A549 (cell line): ENCODE data around the gene IFITM2. TPM values are rescaled to one million over a fixed set of nuclear protein-coding genes. Genes with fewer than 3 reads are reported as not detected.
"Not testable (repeated sequence)": the region's sequence is repeated elsewhere in the genome, so short reads cannot be mapped to it uniquely, and the experiment has no call there.

ENCODE experiments used
- ATAC-seq, 2 experiments: fragments of 200-7000 bp in 1 of 2; fragments of >200 bp in 1 of 2; cut with Nextera tagmentation in 1 of 2; cut with Tn5 transposase in 1 of 2; 3 replicates each; pipeline versions ENCODE4 v1.8.0 to v1.9.1; 2018 to 2020; ENCODE audit warnings: mild to moderate bottlenecking in 1 of 2, moderate library complexity in 1 of 2
- CTCF ChIA-PET: fragments of 300-600 bp; sonication (Branson Sonifier 250); formaldehyde crosslinking; extraction: SDS; loops from one replicate; lab custom pipeline; 2021; ENCODE audit warnings: antibody characterized with exemption, inconsistent platforms; lab: Yijun Ruan, JAX
- POLR2A ChIA-PET: fragments of 350-600 bp; formaldehyde crosslinking; extraction: SDS; loops from one replicate; lab custom pipeline; 2021; ENCODE audit warnings: antibody characterized with exemption, inconsistent platforms; lab: Yijun Ruan, JAX
- DNase-seq, 2 experiments: peaks; one replicate each; pipeline versions ENCODE4 v3.0.0 to v3.0.0-alpha.2; 2011 to 2016; ENCODE audit warnings: low read depth in 1 of 2, low spot score in 1 of 2
- FAIRE-seq: peaks from 2 replicates; lab custom pipeline; 2011; peaks lifted over from hg19 to GRCh38; lab: Jason Lieb, UNC
- H3K27ac ChIP-seq, 2 experiments: fragments of >200 bp; sonication (Bioruptor Twin); formaldehyde crosslinking; 3 replicates each; pipeline ENCODE4 v1.5.1; 2016 to 2017
- H3K4me1 ChIP-seq: fragments of >200 bp; sonication (Bioruptor Twin); formaldehyde crosslinking; 3 replicates; pipeline ENCODE4 v1.6.1; 2016
- H3K4me2 ChIP-seq: fragments of >200 bp; sonication (Bioruptor Twin); formaldehyde crosslinking; 3 replicates; pipeline ENCODE4 v1.6.1; 2016
- H3K4me3 ChIP-seq: fragments of >200 bp; sonication (Bioruptor Twin); formaldehyde crosslinking; 3 replicates; pipeline ENCODE4 v1.5.1; 2016
- H3K9me3 ChIP-seq: fragments of >200 bp; sonication (Bioruptor Twin); formaldehyde crosslinking; 3 replicates; pipeline ENCODE4 v1.6.1; 2016
- CBX2 ChIP-seq: fragments of 200-600 bp; sonication (generic); IDR thresholded peaks from 2 replicates; pipeline ENCODE4 v1.6.1; 2016; ENCODE audit warnings: low read depth, mild to moderate bottlenecking, borderline replicate concordance
- CEBPB ChIP-seq, 2 experiments: fragments of >200 bp in 1 of 2; sonication (Bioruptor Twin) in 1 of 2; formaldehyde crosslinking in 1 of 2; IDR thresholded peaks; 2 replicates each; pipeline ENCODE4 v1.6.1; 2012 to 2016
- EHMT2 ChIP-seq: fragments of 200-600 bp; sonication (generic); IDR thresholded peaks from 2 replicates; pipeline ENCODE4 v1.6.1; 2016; ENCODE audit warnings: antibody characterized with exemption, low read depth, mild to moderate bottlenecking, moderate library complexity
- HEYL ChIP-seq: fragments of 250-450 bp; sonication (Bioruptor Pico); IDR thresholded peaks from 2 replicates; pipeline ENCODE4 v1.8.0; 2021; ENCODE audit warnings: mild to moderate bottlenecking, moderate library complexity
- JUNB ChIP-seq: fragments of >200 bp; sonication (Bioruptor Twin); formaldehyde crosslinking; IDR thresholded peaks from 2 replicates; pipeline ENCODE4 v1.6.1; 2016
- PHF8 ChIP-seq: fragments of 200-600 bp; sonication (generic); IDR thresholded peaks from 2 replicates; pipeline ENCODE4 v1.6.1; 2016; ENCODE audit warnings: low read depth, mild to moderate bottlenecking, antibody characterized with exemption, moderate library complexity, borderline replicate concordance
- RCOR1 ChIP-seq: fragments of 150-350 bp; IDR thresholded peaks from 2 replicates; pipeline ENCODE4 v1.6.1; 2014; ENCODE audit warnings: antibody characterized with exemption, low read length, low read depth
- ZC3H11A ChIP-seq: fragments of 450-650 bp; IDR thresholded peaks from 2 replicates; pipeline ENCODE4 v1.6.1; 2014; ENCODE audit warnings: antibody characterized with exemption, mild to moderate bottlenecking
- ZNF302 ChIP-seq: fragments of 250-450 bp; sonication (Bioruptor Pico); IDR thresholded peaks from 2 replicates; pipeline ENCODE4 v1.9.0; 2021; ENCODE audit warnings: inconsistent platforms, mild to moderate bottlenecking, moderate library complexity
- ZSCAN20 ChIP-seq: fragments of 250-450 bp; sonication (Bioruptor Pico); IDR thresholded peaks from 2 replicates; pipeline ENCODE4 v1.8.0; 2022; ENCODE audit warnings: mild to moderate bottlenecking, moderate library complexity
- WGBS: methylation state at CpG from one replicate; pipeline ENCODE4 v1.1.6; 2017; ENCODE audit errors: missing lambda C conversion rate; 5-methylcytosine and 5-hydroxymethylcytosine counted together
- polyA plus RNA-seq, 4 experiments: library from polyadenylated mRNA; depleted of rRNA in 3 of 4; stranded (reverse); fragments of >200 nt; fragmentation: RNase III in 1 of 4; extraction: RNeasy Plus Mini Kit Qiagen cat#74134 plus additional on column Dnase treatment in 1 of 4; gene quantifications; 2 replicates in 3 of 4; 3 replicates in 1 of 4; pipeline ENCODE4 v1.2.3, GENCODE V29; 2011 to 2017
- TF ChIP-seq, protein P1 (sequence below): fragments of 200-600 bp; sonication (generic); IDR thresholded peaks from 2 replicates; pipeline ENCODE4 v1.6.1; 2016; ENCODE audit warnings: antibody characterized with exemption, mild to moderate bottlenecking, moderate library complexity
- TF ChIP-seq, protein P2 (sequence below): IDR thresholded peaks from 2 replicates; pipeline ENCODE4 v1.6.1; 2012; ENCODE audit warnings: low read depth, borderline replicate concordance

The IFITM2 gene
- polyA plus RNA-seq, 2 of the 4 experiments (the other 2 are of a cell fraction), result 36.4 to 43.6 TPM

DNA sequence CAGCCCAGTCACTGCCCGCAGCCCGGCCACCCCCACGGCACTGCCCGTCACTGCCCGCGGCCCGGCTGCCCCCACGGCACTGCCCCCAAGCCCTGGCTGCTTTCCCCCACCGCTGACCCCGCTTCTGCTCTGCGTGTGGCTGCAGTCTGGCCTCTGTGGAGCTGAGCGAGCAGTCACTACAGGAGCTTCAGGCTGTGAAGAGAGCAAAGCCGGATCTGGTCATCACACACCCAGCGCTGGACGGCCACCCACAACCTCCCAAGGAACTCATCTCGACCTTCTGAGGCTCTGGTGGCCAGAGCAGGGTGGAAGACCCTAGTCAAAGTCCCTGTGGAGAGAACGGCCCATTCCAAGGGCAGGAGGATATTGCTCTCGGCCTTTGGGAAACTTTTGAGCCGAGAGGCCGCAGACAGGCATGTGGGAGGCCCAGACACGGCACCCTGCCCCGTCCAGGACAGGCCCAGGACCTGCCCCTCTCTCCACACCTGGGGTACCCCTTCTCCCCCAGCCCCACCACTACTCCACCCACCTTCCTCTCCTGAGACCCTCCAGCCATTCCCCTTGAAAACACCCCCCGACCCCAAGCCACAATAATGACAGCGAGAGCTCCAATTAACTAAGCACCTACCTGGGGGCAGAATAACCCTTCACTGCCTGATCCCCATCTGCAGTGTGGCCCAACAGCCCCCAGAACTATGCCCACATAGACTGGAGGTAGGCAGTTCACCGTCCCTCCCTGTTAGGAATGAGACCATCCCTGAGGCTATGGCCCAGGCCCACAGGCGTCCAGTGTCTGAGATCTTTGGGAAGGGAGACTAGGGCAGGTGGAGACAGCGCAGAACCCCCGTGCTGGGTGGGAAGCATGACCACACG, 22.4 kb upstream of the IFITM2 start:
- FAIRE-seq, result no peak
- Histone ChIP-seq H3K27ac (no peak overlapping the region), H3K4me2 (no peak overlapping the region), H3K4me3 (no peak overlapping the region), H3K4me1 (peaks cover 13% of the 10 kb centered on the region; the same call in 1 of the 3 replicates), H3K9me3 (no peaks in the 10 kb centered on the region)
- TF ChIP-seq CEBPB (IDR thresholded peaks at IDR 0.05) (no peak), ZNF302 (CRISPR knock-in tag) (no peak), ZC3H11A (no peak), CBX2 (no peak)
- ATAC-seq, result no peak
- ChIA-PET POLR2A (no interaction called here), CTCF (no interaction called here)
- 71% methylated on average over 16 of the region's 29 CpGs for WGBS
- DNase-seq, result no peak

DNA sequence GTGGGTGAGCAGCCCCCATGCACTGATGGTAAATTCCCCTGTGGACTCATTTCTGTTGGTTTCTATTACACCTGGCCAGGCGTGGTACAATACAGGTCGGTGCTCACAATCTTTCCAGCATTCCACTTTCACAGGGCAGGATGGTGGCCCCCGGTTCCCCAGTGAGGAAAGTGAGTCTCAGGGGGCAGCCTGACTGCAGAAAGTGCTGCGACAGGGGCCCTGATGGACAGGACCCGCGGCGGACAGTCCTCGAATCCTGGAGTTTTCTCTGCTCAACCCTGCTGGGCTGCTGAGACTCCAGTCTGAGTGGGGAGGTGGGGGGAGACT, 21.8 kb upstream of the IFITM2 start:
- Histone ChIP-seq H3K4me3 (no peak overlapping the region), H3K4me1 (peaks cover 10% of the 10 kb centered on the region; the same call in 1 of the 3 replicates), H3K9me3 (no peaks in the 10 kb centered on the region), H3K27ac (no peak overlapping the region), H3K4me2 (no peak overlapping the region)
- ChIA-PET CTCF (no interaction called here), POLR2A (no interaction called here)
- no peak for ATAC-seq
- WGBS, result 81% methylated on average over 6 of the region's 8 CpGs
- no peak for DNase-seq
- no peak for FAIRE-seq
- no peak for TF ChIP-seq ZSCAN20 (CRISPR knock-in tag)
- TF ChIP-seq ZC3H11A, result no peak
- no peak for TF ChIP-seq PHF8
- no peak for TF ChIP-seq EHMT2
- no peak for TF ChIP-seq RCOR1
- no peak for TF ChIP-seq JUNB
- TF ChIP-seq, protein P1, sequence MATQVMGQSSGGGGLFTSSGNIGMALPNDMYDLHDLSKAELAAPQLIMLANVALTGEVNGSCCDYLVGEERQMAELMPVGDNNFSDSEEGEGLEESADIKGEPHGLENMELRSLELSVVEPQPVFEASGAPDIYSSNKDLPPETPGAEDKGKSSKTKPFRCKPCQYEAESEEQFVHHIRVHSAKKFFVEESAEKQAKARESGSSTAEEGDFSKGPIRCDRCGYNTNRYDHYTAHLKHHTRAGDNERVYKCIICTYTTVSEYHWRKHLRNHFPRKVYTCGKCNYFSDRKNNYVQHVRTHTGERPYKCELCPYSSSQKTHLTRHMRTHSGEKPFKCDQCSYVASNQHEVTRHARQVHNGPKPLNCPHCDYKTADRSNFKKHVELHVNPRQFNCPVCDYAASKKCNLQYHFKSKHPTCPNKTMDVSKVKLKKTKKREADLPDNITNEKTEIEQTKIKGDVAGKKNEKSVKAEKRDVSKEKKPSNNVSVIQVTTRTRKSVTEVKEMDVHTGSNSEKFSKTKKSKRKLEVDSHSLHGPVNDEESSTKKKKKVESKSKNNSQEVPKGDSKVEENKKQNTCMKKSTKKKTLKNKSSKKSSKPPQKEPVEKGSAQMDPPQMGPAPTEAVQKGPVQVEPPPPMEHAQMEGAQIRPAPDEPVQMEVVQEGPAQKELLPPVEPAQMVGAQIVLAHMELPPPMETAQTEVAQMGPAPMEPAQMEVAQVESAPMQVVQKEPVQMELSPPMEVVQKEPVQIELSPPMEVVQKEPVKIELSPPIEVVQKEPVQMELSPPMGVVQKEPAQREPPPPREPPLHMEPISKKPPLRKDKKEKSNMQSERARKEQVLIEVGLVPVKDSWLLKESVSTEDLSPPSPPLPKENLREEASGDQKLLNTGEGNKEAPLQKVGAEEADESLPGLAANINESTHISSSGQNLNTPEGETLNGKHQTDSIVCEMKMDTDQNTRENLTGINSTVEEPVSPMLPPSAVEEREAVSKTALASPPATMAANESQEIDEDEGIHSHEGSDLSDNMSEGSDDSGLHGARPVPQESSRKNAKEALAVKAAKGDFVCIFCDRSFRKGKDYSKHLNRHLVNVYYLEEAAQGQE, result no peak
- no peak for TF ChIP-seq HEYL (CRISPR knock-in tag)
- TF ChIP-seq, protein P2, sequence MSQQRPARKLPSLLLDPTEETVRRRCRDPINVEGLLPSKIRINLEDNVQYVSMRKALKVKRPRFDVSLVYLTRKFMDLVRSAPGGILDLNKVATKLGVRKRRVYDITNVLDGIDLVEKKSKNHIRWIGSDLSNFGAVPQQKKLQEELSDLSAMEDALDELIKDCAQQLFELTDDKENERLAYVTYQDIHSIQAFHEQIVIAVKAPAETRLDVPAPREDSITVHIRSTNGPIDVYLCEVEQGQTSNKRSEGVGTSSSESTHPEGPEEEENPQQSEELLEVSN, result no peak

DNA sequence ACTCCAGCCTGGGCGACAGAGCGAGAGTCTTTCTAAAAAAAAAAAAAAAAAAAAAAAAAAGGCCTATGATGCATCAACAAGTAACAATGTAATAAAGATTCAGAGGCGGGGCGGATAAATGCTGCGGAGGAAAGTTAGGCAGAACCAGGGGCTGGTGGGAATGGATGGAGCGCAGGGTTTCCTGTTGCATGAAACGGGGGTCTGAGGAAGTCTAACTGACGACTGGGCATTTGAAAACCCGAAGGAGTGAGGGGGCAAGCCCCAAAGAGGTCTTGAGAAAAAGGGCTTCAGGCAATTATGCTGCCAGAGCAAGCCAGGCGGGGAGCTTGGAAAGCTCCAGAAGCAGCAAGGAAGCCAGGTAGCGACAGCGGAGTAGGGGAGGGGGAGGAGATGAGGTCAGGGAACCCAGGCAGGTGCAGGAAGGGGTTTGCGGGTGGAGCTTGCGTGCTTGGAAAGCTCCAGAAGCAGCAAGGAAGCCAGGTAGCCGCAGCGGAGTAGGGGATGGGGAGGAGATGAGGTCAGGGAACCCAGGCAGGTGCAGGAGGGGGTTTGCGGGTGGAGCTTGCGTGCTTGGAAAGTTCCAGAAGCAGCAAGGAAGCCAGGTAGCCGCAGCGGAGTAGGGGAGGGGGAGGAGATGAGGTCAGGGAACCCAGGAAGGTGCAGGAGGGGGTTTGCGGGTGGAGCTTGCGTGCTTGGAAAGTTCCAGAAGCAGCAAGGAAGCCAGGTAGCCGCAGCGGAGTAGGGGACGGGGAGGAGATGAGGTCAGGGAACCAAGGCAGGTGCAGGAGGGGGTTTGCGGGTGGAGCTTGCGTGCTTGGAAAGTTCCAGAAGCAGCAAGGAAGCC, 20.4 kb upstream of the IFITM2 start:
- POLR2A ChIA-PET, FAIRE-seq, H3K27ac ChIP-seq, ATAC-seq, H3K4me1 ChIP-seq, H3K4me2 ChIP-seq, DNase-seq, H3K4me3 ChIP-seq, H3K9me3 ChIP-seq: not testable (repeated sequence)
- CTCF ChIA-PET, result interaction anchor here (1.1 to 2.1 kb wide), 4 partner anchors 18 to 162 kb away, joined by 3 to 11 read pairs (median 4); no protein-coding TSS in a partner anchor
- WGBS, result 87% methylated on average over 27 of the region's 27 CpGs
